Esophagus muscularis mucosa (tissue), 4 donors: Measurements from ENCODE around the gene DIO3. TPM values are rescaled to one million over a fixed set of nuclear protein-coding genes. Genes with fewer than 3 reads are reported as not detected.

Experiments used
- DNase-seq: peaks from one replicate; pipeline ENCODE4 v3.0.0-alpha.2; 2017; ENCODE audit errors: extremely low spot score
- H3K27ac ChIP-seq, 4 donors: fragments of 200-600 bp; sonication (generic); replicated peaks in 1 of 4; 1 replicate in 3 of 4; 2 replicates in 1 of 4; pipeline ENCODE4 v1.5.1; 2016 to 2019; ENCODE audit warnings: mild to moderate bottlenecking in 1 of 4
- H3K27me3 ChIP-seq, 4 donors: fragments of 200-600 bp; sonication (generic); one replicate each; pipeline versions ENCODE4 v1.5.1 to v1.6.0; 2016 to 2019
- H3K36me3 ChIP-seq, 4 donors: fragments of 200-600 bp; sonication (generic); one replicate each; pipeline ENCODE4 v1.5.1; 2016 to 2019
- H3K4me1 ChIP-seq, 4 donors: fragments of 200-600 bp; sonication (generic); one replicate each; pipeline ENCODE4 v1.5.1; 2016 to 2019
- H3K4me3 ChIP-seq, 4 donors: fragments of 200-600 bp; sonication (generic); 1 replicate in 2 of 4; 2 replicates in 2 of 4; pipeline ENCODE4 v1.5.1; 2016 to 2019; ENCODE audit warnings: mild to moderate bottlenecking in 4 of 4, moderate library complexity in 1 of 4
- H3K9me3 ChIP-seq, 4 donors: fragments of 200-600 bp; sonication (generic); 1 replicate in 3 of 4; 2 replicates in 1 of 4; pipeline ENCODE4 v1.5.1; 2016 to 2019
- EP300 ChIP-seq: sonication (generic); formaldehyde crosslinking; IDR thresholded peaks from one replicate; pipeline ENCODE4 v1.6.1; 2017; ENCODE audit warnings: antibody characterized with exemption
- POLR2A ChIP-seq: fragments of 450-650 bp; IDR thresholded peaks from one replicate; pipeline ENCODE4 v1.6.1; 2017; ENCODE audit warnings: antibody characterized with exemption, moderate library complexity, mild to moderate bottlenecking, low read depth
- POLR2AphosphoS5 ChIP-seq, 2 donors: sonication (generic); formaldehyde crosslinking; IDR thresholded peaks; one replicate each; pipeline ENCODE4 v1.6.1; 2017; ENCODE audit warnings: antibody characterized with exemption in 2 of 2
- WGBS: methylation state at CpG from one replicate; pipeline ENCODE4 v1.1.5; 2018; 5-methylcytosine and 5-hydroxymethylcytosine counted together
- intact Hi-C: fragments of 100-400 bp; cut with DNase I; formaldehyde crosslinking; loops from one replicate; pipeline ENCODE4 v1.15.1; 2023
- total RNA-seq, 4 donors: library from RNA; depleted of rRNA; stranded (reverse); fragments of >200 nt; gene quantifications; one replicate each; pipeline versions ENCODE4 v1.1.0 to v1.2.1, GENCODE V29; 2016
- TF ChIP-seq, protein P1 (sequence below), 3 experiments: fragments of 200-600 bp in 2 of 3; fragments of 450-650 bp in 1 of 3; sonication (generic) in 2 of 3; IDR thresholded peaks; one replicate each; pipeline ENCODE4 v1.5.1; 2017 to 2019; ENCODE audit warnings: antibody characterized with exemption in 3 of 3, mild to moderate bottlenecking in 2 of 3, moderate library complexity in 1 of 3

DIO3 gene
- total RNA-seq, 4 donors from 2014 or later, result 0.99 to 1.7 (median 1.2) TPM

DNA sequence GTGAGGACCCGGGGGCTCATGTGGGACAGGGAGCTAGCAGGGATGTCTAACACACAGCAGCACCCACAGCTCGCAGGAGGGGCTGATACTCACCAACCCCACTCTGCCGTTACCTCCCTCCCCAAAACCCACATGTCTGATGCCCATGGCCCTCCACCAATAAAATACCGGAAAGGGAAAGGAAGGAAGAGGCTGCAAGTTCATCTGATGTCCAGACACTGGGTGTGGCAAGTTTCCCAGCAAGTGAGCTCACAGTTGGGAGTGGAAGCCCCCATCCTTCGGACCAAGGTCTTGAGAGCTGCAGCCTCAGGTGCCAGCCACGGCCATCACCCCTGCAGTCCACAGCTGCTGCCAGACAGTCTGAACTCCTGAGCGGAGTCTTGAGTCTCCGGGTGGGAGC lies 39.3 kb upstream of the DIO3 start:
- DNase-seq, result no peak
- Histone ChIP-seq H3K36me3 (no peaks in the 10 kb centered on the region), H3K4me1 (peaks cover 0 to 25% (median 11%) of the 10 kb centered on the region in 4 donors), H3K27me3 (peaks cover 0 to 5% (median 0%) of the 10 kb centered on the region in 4 donors), H3K4me3 (no peak overlapping the region), H3K27ac (no peak overlapping the region), H3K9me3 (no peaks in the 10 kb centered on the region)
- no peak for TF ChIP-seq POLR2AphosphoS5 (IDR thresholded peaks at IDR 0.05)
- WGBS, result 94% methylated on average over 4 of the region's 8 CpGs
- intact Hi-C loops, result no loop called here

DNA sequence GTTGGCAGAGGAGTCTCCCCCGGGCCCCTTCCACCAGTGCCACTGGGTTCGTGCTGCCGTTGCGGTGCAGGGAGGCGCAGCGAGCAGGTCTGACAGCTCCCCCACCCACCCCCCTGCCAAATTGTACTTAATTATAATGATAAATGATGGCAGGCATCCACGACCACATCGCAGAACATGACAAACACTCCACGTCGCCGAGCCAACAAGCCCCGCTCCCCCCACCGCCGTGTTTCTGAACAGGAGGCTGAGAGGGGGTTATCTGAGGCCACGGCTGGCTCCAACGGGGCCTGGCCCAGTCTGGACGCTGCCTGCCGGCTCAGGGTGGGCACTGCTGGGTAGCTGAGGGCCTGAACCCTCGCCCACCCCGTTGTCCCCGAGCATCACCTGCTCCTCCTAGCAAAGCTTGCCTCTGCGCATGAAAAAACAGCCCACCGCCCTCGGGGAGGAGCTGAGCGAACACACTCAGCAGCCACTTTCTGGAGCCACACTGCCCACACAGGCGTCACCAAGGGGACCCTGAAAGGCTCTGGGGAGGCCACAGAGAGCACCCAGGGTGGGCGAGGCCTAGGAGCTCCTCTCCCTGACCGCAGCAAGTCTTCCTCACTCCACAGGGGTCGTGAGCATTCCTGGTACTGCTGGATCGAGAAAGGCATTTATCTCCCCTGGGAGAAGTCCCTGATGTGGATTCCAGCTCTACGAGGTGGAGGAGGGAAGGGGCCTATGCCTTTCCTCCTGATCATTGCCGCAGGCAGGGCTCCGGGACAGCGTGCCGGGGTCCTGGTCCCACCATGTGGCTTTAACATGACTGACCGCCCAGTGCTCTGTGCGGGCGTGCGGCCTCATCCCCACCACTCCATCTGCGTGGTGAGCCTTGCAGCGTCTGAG lies 35.4 kb upstream of the DIO3 start:
- H3K27ac ChIP-seq, result no peak overlapping the region
- H3K4me1 ChIP-seq, result peaks cover 0 to 9% (median 5%) of the 10 kb centered on the region in 4 donors
- WGBS, result 75% methylated on average over 39 of the region's 41 CpGs
- H3K9me3 ChIP-seq, result no peaks in the 10 kb centered on the region
- H3K4me3 ChIP-seq, result no peak overlapping the region
- no peaks in the 10 kb centered on the region for H3K36me3 ChIP-seq
- peaks cover 0 to 5% (median 0%) of the 10 kb centered on the region in 4 donors for H3K27me3 ChIP-seq
- intact Hi-C loops, result no loop called here
- TF ChIP-seq POLR2A (no peak), POLR2AphosphoS5 (IDR thresholded peaks at IDR 0.05) (no peak), EP300 (no peak)
- TF ChIP-seq, protein P1, sequence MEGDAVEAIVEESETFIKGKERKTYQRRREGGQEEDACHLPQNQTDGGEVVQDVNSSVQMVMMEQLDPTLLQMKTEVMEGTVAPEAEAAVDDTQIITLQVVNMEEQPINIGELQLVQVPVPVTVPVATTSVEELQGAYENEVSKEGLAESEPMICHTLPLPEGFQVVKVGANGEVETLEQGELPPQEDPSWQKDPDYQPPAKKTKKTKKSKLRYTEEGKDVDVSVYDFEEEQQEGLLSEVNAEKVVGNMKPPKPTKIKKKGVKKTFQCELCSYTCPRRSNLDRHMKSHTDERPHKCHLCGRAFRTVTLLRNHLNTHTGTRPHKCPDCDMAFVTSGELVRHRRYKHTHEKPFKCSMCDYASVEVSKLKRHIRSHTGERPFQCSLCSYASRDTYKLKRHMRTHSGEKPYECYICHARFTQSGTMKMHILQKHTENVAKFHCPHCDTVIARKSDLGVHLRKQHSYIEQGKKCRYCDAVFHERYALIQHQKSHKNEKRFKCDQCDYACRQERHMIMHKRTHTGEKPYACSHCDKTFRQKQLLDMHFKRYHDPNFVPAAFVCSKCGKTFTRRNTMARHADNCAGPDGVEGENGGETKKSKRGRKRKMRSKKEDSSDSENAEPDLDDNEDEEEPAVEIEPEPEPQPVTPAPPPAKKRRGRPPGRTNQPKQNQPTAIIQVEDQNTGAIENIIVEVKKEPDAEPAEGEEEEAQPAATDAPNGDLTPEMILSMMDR (IDR thresholded peaks at IDR 0.05), result no peak
- DNase-seq, result no peak

DNA sequence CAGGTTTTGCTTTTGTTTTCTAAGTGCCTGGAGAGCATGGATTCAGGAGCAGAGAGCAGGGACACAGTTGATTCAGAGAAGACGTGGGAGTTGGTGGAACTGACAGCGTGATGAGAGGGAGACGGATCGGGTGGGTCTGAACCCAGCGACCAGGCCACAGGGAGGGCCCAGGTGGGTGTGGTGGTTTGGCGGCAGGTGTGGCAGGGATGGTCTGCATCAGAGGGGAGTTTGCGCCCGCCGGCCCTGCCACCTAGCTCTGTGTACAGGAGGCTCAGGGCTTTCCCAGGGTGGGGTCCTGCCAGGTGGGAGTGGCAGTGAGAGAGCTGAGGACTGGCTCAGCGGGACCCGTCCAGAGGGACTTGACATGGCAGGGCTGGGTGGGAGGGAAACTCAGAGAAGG lies 33.3 kb upstream of the DIO3 start:
- 90% methylated on average over 11 of the region's 11 CpGs for WGBS
- TF ChIP-seq POLR2AphosphoS5 (IDR thresholded peaks at IDR 0.05), result no peak
- TF ChIP-seq, protein P1 (IDR thresholded peaks at IDR 0.05), result no peak
- TF ChIP-seq EP300, result no peak
- no peak for TF ChIP-seq POLR2A
- no peaks in the 10 kb centered on the region for H3K4me1 ChIP-seq
- no peak for DNase-seq
- no peaks in the 10 kb centered on the region for H3K36me3 ChIP-seq
- no peak overlapping the region for H3K27ac ChIP-seq
- no peak overlapping the region for H3K4me3 ChIP-seq
- H3K9me3 ChIP-seq, result no peaks in the 10 kb centered on the region
- H3K27me3 ChIP-seq, result peaks cover 0 to 5% (median 0%) of the 10 kb centered on the region in 4 donors
- intact Hi-C loops, result no loop called here

DNA sequence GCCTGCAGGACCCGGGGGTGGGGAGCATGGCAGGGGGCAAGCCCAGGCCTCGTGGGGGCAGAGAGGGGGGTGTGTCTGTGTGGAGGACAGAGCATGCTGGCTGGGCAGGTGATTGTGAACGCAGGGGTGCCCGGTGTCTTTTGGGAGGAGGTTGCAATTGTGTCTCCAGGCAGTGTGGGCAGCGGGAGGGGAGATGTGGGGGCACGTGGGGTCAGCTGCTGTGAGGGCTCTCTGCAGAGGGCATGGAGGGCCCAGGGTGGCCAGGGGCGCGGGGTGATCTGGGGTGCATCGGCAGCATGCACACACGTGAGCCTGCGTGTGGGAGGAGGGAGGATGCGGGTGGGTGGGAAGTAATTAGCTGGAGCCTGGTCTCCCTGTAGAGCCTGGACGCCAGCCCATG lies 32.2 kb upstream of the DIO3 start:
- intact Hi-C loops, result no loop called here
- H3K4me3 ChIP-seq, result no peak overlapping the region
- H3K27me3 ChIP-seq, result peaks cover 0 to 5% (median 0%) of the 10 kb centered on the region in 4 donors
- no peak overlapping the region for H3K27ac ChIP-seq
- H3K9me3 ChIP-seq, result no peaks in the 10 kb centered on the region
- DNase-seq, result no peak
- H3K36me3 ChIP-seq, result no peaks in the 10 kb centered on the region
- TF ChIP-seq, protein P1 (IDR thresholded peaks at IDR 0.05), result no peak
- TF ChIP-seq EP300 (no peak), POLR2A (no peak), POLR2AphosphoS5 (IDR thresholded peaks at IDR 0.05) (no peak)
- 70% methylated on average over 13 of the region's 13 CpGs for WGBS
- no peaks in the 10 kb centered on the region for H3K4me1 ChIP-seq

DNA sequence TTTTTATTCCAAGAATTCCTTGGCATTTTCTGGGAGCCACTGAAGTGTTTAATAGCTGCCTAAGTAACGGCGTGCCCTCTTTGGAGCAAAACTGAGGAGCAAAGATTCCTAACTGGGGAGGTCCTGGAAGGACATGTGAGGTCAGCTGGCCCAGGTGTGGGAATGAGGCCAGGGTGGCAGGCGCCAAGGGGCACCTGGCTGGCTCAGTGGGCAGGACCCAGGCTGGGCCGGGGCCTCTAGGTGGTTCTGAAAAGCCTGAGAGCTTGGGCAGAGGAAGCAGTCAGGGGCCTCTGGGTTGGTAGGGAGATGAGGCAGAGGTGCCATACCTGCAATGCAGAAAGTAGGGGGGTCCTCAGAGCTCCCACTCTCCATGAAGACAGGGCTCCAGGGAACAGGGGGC lies 27.1 kb upstream of the DIO3 start:
- no peak for TF ChIP-seq POLR2AphosphoS5 (IDR thresholded peaks at IDR 0.05)
- TF ChIP-seq EP300, result no peak
- TF ChIP-seq, protein P1 (IDR thresholded peaks at IDR 0.05), result no peak
- no peak for TF ChIP-seq POLR2A
- no peaks in the 10 kb centered on the region for H3K4me1 ChIP-seq

More for the DNA sequence above, 27.1 kb upstream of the DIO3 start:
- H3K9me3 ChIP-seq, result no peaks in the 10 kb centered on the region
- intact Hi-C loops, result no loop called here
- H3K4me3 ChIP-seq, result no peak overlapping the region
- DNase-seq, result no peak
- H3K27ac ChIP-seq, result no peak overlapping the region
- WGBS, result 86% methylated on average over 4 of the region's 4 CpGs
- no peaks in the 10 kb centered on the region for H3K36me3 ChIP-seq
- H3K27me3 ChIP-seq, result peaks cover 0 to 20% (median 0%) of the 10 kb centered on the region in 4 donors
